IMR-90 (cell line): ENCODE data around the gene DNAJC13. TPM values are rescaled to one million over a fixed set of nuclear protein-coding genes. Genes with fewer than 3 reads are reported as not detected.
A peak's percentile ranks its signal among the peaks of the same experiment; 100 is the strongest.

Experiments used
- ATAC-seq: fragments of 200-7000 bp; cut with Tn5 transposase; 2 replicates; pipeline ENCODE4 v1.9.1; 2020; ENCODE audit warnings: low read depth, mild to moderate bottlenecking, moderate library complexity
- BruUV-seq: library from RNA; stranded (reverse); fragments of 400-500 nt; replicated peaks from 2 replicates; lab custom pipeline; 2021; lab: Mats Ljungman, UMichigan
- CTCF ChIA-PET: fragments of 300-600 bp; formaldehyde crosslinking; extraction: SDS; loops from one replicate; lab custom pipeline; 2021; ENCODE audit warnings: antibody characterized with exemption; lab: Yijun Ruan, JAX
- POLR2A ChIA-PET: fragments of 300-600 bp; sonication (Branson Sonifier 250); formaldehyde crosslinking; loops from one replicate; lab custom pipeline; 2022; ENCODE audit warnings: antibody characterized with exemption; ENCODE audit not compliant: unreplicated experiment; lab: Charles Lee
- DNase-seq: peaks from one replicate; pipeline ENCODE4 v3.0.0; 2013
- H2AFZ ChIP-seq: replicated peaks from 2 replicates; pipeline ENCODE3; 2013; ENCODE audit warnings: low read length, mild to moderate bottlenecking; ENCODE audit not compliant: poor library complexity
- H2AK5ac ChIP-seq: 2 replicates; pipeline ENCODE4 v1.6.1; 2013; ENCODE audit warnings: low read depth, low read length, inconsistent platforms
- H2AK9ac ChIP-seq: replicated peaks from 2 replicates; pipeline ENCODE3; 2013; ENCODE audit warnings: mild to moderate bottlenecking, low read depth, low read length, moderate library complexity; ENCODE audit not compliant: poor library complexity
- H2BK120ac ChIP-seq: 2 replicates; pipeline ENCODE4 v1.6.1; 2013; ENCODE audit warnings: low read depth, low read length, inconsistent platforms
- H2BK15ac ChIP-seq: 3 replicates; pipeline ENCODE4 v1.6.1; 2013; ENCODE audit warnings: low read depth, low read length, inconsistent platforms
- H2BK20ac ChIP-seq: 2 replicates; pipeline ENCODE4 v1.6.1; 2013; ENCODE audit warnings: low read depth, mild to moderate bottlenecking, inconsistent platforms, low read length, moderate library complexity
- H2BK5ac ChIP-seq: 2 replicates; pipeline ENCODE4 v1.6.1; 2013; ENCODE audit warnings: mild to moderate bottlenecking, low read depth, low read length, inconsistent platforms; ENCODE audit not compliant: poor library complexity, severe bottlenecking
- H3K14ac ChIP-seq: replicated peaks from 2 replicates; pipeline ENCODE4 v1.6.1; 2013; ENCODE audit warnings: low read depth, low read length, inconsistent platforms
- H3K18ac ChIP-seq: 2 replicates; pipeline ENCODE4 v1.6.1; 2013; ENCODE audit warnings: low read depth, low read length, control low read depth
- H3K23ac ChIP-seq: 2 replicates; pipeline ENCODE4 v1.6.1; 2013; ENCODE audit warnings: low read depth, low read length, inconsistent platforms
- H3K27ac ChIP-seq: 2 replicates; pipeline ENCODE4 v1.5.1; 2013; ENCODE audit warnings: mild to moderate bottlenecking, control low read depth, low read length; ENCODE audit not compliant: insufficient read depth
- H3K27me3 ChIP-seq: 2 replicates; pipeline ENCODE4 v1.6.1; 2013; ENCODE audit warnings: low read length; ENCODE audit not compliant: control insufficient read depth, insufficient read depth
- H3K36me3 ChIP-seq: 2 replicates; pipeline ENCODE4 v1.6.1; 2013; ENCODE audit warnings: low read length, mixed read lengths; ENCODE audit not compliant: control insufficient read depth, insufficient read depth
- H3K4ac ChIP-seq: 2 replicates; pipeline ENCODE4 v1.6.1; 2013; ENCODE audit warnings: low read depth, low read length, inconsistent platforms
- H3K4me1 ChIP-seq: 2 replicates; pipeline ENCODE4 v1.6.1; 2013; ENCODE audit warnings: low read length, mixed read lengths; ENCODE audit not compliant: control insufficient read depth, insufficient read depth
- H3K4me2 ChIP-seq: 2 replicates; pipeline ENCODE4 v1.6.1; 2013; ENCODE audit warnings: low read depth, mild to moderate bottlenecking, control low read depth, low read length, moderate library complexity
- H3K4me3 ChIP-seq: 2 replicates; pipeline ENCODE4 v1.5.1; 2013; ENCODE audit warnings: low read depth, mild to moderate bottlenecking, control low read depth, low read length, moderate library complexity; ENCODE audit not compliant: insufficient read depth
- H3K56ac ChIP-seq: 2 replicates; pipeline ENCODE4 v1.6.1; 2013; ENCODE audit warnings: low read length, inconsistent platforms; ENCODE audit not compliant: insufficient read depth; ENCODE audit errors: extremely low read depth
- H3K79me1 ChIP-seq, 2 experiments: 2 replicates each; pipeline ENCODE4 v1.6.1; 2013; ENCODE audit warnings: low read length in 2 of 2, inconsistent platforms in 1 of 2, low read depth in 1 of 2
- H3K9ac ChIP-seq: 2 replicates; pipeline ENCODE4 v1.6.1; 2013; ENCODE audit warnings: low read depth, low read length, control low read depth
- H3K9me1 ChIP-seq: 2 replicates; pipeline ENCODE4 v1.6.1; 2013; ENCODE audit warnings: low read length, inconsistent platforms; ENCODE audit not compliant: insufficient read depth
- H3K9me3 ChIP-seq: 2 replicates; pipeline ENCODE4 v1.6.1; 2013; ENCODE audit warnings: low read length; ENCODE audit not compliant: control insufficient read depth, insufficient read depth
- H4K20me1 ChIP-seq: 2 replicates; pipeline ENCODE4 v1.6.1; 2013; ENCODE audit warnings: low read length, inconsistent platforms; ENCODE audit not compliant: insufficient read depth
- H4K5ac ChIP-seq: 2 replicates; pipeline ENCODE4 v1.6.1; 2013; ENCODE audit warnings: mild to moderate bottlenecking, low read depth, low read length, control low read depth
- H4K8ac ChIP-seq, 2 experiments: 2 replicates each; pipeline ENCODE4 v1.6.1; 2013; ENCODE audit warnings: low read depth in 2 of 2, low read length in 2 of 2, control low read depth in 1 of 2, inconsistent platforms in 1 of 2
- H4K91ac ChIP-seq: 2 replicates; pipeline ENCODE4 v1.6.1; 2013; ENCODE audit warnings: low read depth, low read length, inconsistent platforms; ENCODE audit not compliant: insufficient read depth
- BHLHE40 ChIP-seq: fragments of 150-350 bp; IDR thresholded peaks from 2 replicates; pipeline ENCODE4 v1.6.1; 2016; ENCODE audit warnings: mild to moderate bottlenecking, low read depth, low read length
- MAFK ChIP-seq: IDR thresholded peaks from 2 replicates; pipeline ENCODE4 v1.6.1; 2012; ENCODE audit warnings: low read depth, low read length, improper control_type of control experiment
- MAZ ChIP-seq: IDR thresholded peaks from 2 replicates; pipeline ENCODE4 v1.6.1; 2012; ENCODE audit warnings: low read depth, mild to moderate bottlenecking, low read length, improper control_type of control experiment, moderate library complexity, borderline replicate concordance
- POLR2A ChIP-seq: IDR thresholded peaks from 2 replicates; pipeline ENCODE4 v1.6.1; 2012; ENCODE audit warnings: mild to moderate bottlenecking, low read depth, low read length
- RAD21 ChIP-seq: IDR thresholded peaks from 2 replicates; pipeline ENCODE4 v1.6.1; 2012; ENCODE audit warnings: low read length, improper control_type of control experiment
- RFX5 ChIP-seq: IDR thresholded peaks from 2 replicates; pipeline ENCODE4 v1.8.0; 2012; ENCODE audit warnings: low read depth, mild to moderate bottlenecking, low read length, moderate library complexity
- SMC3 ChIP-seq: fragments of 150-350 bp; IDR thresholded peaks from 2 replicates; pipeline ENCODE4 v1.6.1; 2016; ENCODE audit warnings: low read depth, mild to moderate bottlenecking, antibody characterized with exemption, low read length, moderate library complexity
- WGBS, 2 experiments: methylation state at CpG; one replicate each; pipeline versions ENCODE4 v1.1.5 to v1.1.7; 2013; ENCODE audit warnings: missing lambda C conversion rate in 2 of 2; ENCODE audit not compliant: insufficient read length in 1 of 2; ENCODE audit errors: extremely low coverage in 2 of 2; 5-methylcytosine and 5-hydroxymethylcytosine counted together
- dilution Hi-C: fragments of 300-500 bp; cut with HindIII; formaldehyde crosslinking; loops from one replicate; pipeline ENCODE4 v1.14.3; 2018; ENCODE audit warnings: low sequenced_read_pairs; ENCODE audit not compliant: unreplicated experiment
- in situ Hi-C: fragments of 300-500 bp; cut with MboI; formaldehyde crosslinking; loops from 3 replicates; pipeline ENCODE4 v1.14.3; 2019; ENCODE audit warnings: low sequenced_read_pairs, inconsistent platforms, mixed read lengths
- intact Hi-C: fragments of 100-400 bp; cut with micrococcal nuclease; formaldehyde crosslinking; loops from 2 replicates; pipeline ENCODE4 v1.10.0; 2022
- polyA plus RNA-seq, 3 experiments: library from polyadenylated mRNA; depleted of rRNA; stranded (reverse); fragments of >200 nt; gene quantifications; 2 replicates each; pipeline ENCODE4 v1.2.3, GENCODE V29; 2012; ENCODE audit warnings: low replicate concordance in 1 of 3
- total RNA-seq: library from RNA; depleted of rRNA; stranded (reverse); fragments of >200 nt; gene quantifications from 2 replicates; pipeline ENCODE4 v1.2.3, GENCODE V29; 2012
- TF ChIP-seq, protein P1 (sequence below): fragments of 150-350 bp; IDR thresholded peaks from 2 replicates; pipeline ENCODE4 v1.6.1; 2016; ENCODE audit warnings: low read depth, mild to moderate bottlenecking, low read length, moderate library complexity, borderline replicate concordance

DNAJC13 gene
- total and polyA plus RNA-seq, 2 of the 4 experiments (the other 2 are of a cell fraction): 16.4 to 48.6 TPM

DNA sequence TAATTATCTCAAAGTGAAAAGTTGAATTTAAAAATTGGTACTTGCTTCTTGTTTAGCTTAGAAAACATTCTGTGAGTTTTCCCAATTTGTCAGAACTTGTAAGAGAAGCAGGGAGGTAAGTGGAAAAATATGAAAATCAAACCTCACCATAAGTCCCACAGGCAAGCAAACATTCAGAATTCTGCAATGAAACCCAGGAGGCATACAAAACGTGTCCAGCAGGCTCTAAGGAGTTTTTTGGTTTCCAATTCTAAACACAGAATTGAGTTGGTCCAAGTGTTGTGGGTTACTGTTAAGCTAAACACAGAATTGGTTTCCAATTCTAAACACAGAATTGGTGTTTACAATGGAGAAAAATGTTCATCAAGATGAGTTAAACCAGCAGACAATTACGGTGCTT, 152.7 kb downstream of the DNAJC13 start:
- no peak for TF ChIP-seq MAFK
- TF ChIP-seq POLR2A: no peak
- TF ChIP-seq SMC3: no peak
- no peak for TF ChIP-seq RFX5
- TF ChIP-seq, protein P1, sequence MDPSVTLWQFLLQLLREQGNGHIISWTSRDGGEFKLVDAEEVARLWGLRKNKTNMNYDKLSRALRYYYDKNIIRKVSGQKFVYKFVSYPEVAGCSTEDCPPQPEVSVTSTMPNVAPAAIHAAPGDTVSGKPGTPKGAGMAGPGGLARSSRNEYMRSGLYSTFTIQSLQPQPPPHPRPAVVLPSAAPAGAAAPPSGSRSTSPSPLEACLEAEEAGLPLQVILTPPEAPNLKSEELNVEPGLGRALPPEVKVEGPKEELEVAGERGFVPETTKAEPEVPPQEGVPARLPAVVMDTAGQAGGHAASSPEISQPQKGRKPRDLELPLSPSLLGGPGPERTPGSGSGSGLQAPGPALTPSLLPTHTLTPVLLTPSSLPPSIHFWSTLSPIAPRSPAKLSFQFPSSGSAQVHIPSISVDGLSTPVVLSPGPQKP: no peak
- TF ChIP-seq RAD21: no peak
- no peak for TF ChIP-seq BHLHE40
- no peak for TF ChIP-seq MAZ
- WGBS, 2 experiments: no CpG with 5 or more reads among the region's 2 CpGs
- peaks cover 3% of the 10 kb centered on the region; the same call in 1 of the 2 replicates for H3K36me3 ChIP-seq
- no peaks in the 10 kb centered on the region; the same call in 1 of the 2 replicates for H3K4me1 ChIP-seq
- H4K5ac ChIP-seq: no peak overlapping the region; the same call in 1 of the 2 replicates
- H3K4me2 ChIP-seq: no peak overlapping the region
- DNase-seq (no peak), ATAC-seq (no peak)
- H3K4me3 ChIP-seq: no peak overlapping the region
- peak overlapping the region; percentile 37; the same call in 1 of the 2 replicates for H3K14ac ChIP-seq
- no peaks in the 10 kb centered on the region for H3K79me1 ChIP-seq
- H2BK20ac ChIP-seq: no peak overlapping the region; the same call in 1 of the 2 replicates
- CTCF ChIA-PET: no interaction called here
- no peaks in the 10 kb centered on the region for H3K27me3 ChIP-seq
- POLR2A ChIA-PET: no interaction called here
- H4K91ac ChIP-seq: no peak overlapping the region
- BruUV-seq: no TSS peak
- no peak overlapping the region for H3K18ac ChIP-seq
- H4K8ac ChIP-seq: peak overlapping the region in 1 of 2 experiments; percentile 60; a peak in 1 of 4 replicates
- H3K9ac ChIP-seq: no peak overlapping the region
- H3K9me1 ChIP-seq: no peaks in the 10 kb centered on the region
- no peak overlapping the region for H3K4ac ChIP-seq
- no peaks in the 10 kb centered on the region for H3K9me3 ChIP-seq
- H3K27ac ChIP-seq: no peak overlapping the region
- H4K20me1 ChIP-seq: no peaks in the 10 kb centered on the region
- in situ Hi-C loops (no loop called here), dilution Hi-C loops (no loop called here), intact Hi-C loops (no loop called here)
- no peak overlapping the region for H2AK9ac ChIP-seq
- H2BK5ac ChIP-seq: peak overlapping the region; percentile 34
- 0 out of 3 replicates have a peak overlapping the region, but pooled peaks have one; percentile 43 for H2BK15ac ChIP-seq
- H3K56ac ChIP-seq: no peak overlapping the region
- H3K23ac ChIP-seq: no peak overlapping the region
- no peak overlapping the region; the same call in 1 of the 2 replicates for H2BK120ac ChIP-seq
- H2AK5ac ChIP-seq: no peak overlapping the region
- H2AFZ ChIP-seq: no peak overlapping the region
